GM12878 (cell line): ENCODE measurements around the gene ANKRD66. TPM values are rescaled to one million over a fixed set of nuclear protein-coding genes. Genes with fewer than 3 reads are reported as not detected.
"Not testable (repeated sequence)": the region's sequence is repeated elsewhere in the genome, so short reads cannot be mapped to it uniquely, and the experiment has no call there.

Experiments used
- ATAC-seq: fragments of 200-7000 bp; cut with Tn5 transposase; 3 replicates; pipeline ENCODE4 v1.9.1; 2020; ENCODE audit warnings: mild to moderate bottlenecking, moderate library complexity
- BruUV-seq: library from RNA; stranded (reverse); fragments of 400-500 nt; replicated peaks from 2 replicates; lab custom pipeline; 2021; lab: Mats Ljungman, UMichigan
- CTCF ChIA-PET: fragments of 300-600 bp; sonication (Branson Sonifier 250); formaldehyde crosslinking; extraction: SDS; loops from one replicate; lab custom pipeline; 2021; ENCODE audit warnings: inconsistent platforms; lab: Yijun Ruan, JAX
- POLR2A ChIA-PET: fragments of 350-600 bp; formaldehyde crosslinking; extraction: SDS; loops from one replicate; lab custom pipeline; 2021; ENCODE audit warnings: inconsistent platforms; lab: Charles Lee
- RAD21 ChIA-PET: fragments of 300-600 bp; sonication (Branson Sonifier 250); formaldehyde crosslinking; loops from one replicate; lab custom pipeline; 2023; ENCODE audit warnings: antibody characterized with exemption; ENCODE audit not compliant: unreplicated experiment; lab: Charles Lee
- SMC1A ChIA-PET: fragments of 300-600 bp; sonication (Branson Sonifier 250); formaldehyde crosslinking; loops from one replicate; lab custom pipeline; 2023; ENCODE audit not compliant: unreplicated experiment, uncharacterized antibody; lab: Charles Lee
- DNase-seq: peaks from one replicate; pipeline ENCODE4 v3.0.0-alpha.2; 2011; ENCODE audit warnings: low read depth, low spot score
- FAIRE-seq: peaks from 3 replicates; lab custom pipeline; 2011; peaks lifted over from hg19 to GRCh38; lab: Jason Lieb, UNC
- H2AFZ ChIP-seq: 2 replicates; pipeline ENCODE4 v1.6.0; 2011; ENCODE audit warnings: low read depth, low read length, control low read depth; ENCODE audit not compliant: control insufficient read depth
- H3K27ac ChIP-seq: 2 replicates; pipeline ENCODE4 v1.5.1; 2011; ENCODE audit warnings: control low read depth; ENCODE audit not compliant: control insufficient read depth, insufficient read depth
- H3K27me3 ChIP-seq, 2 experiments: replicated peaks in 1 of 2; 2 replicates each; pipeline versions ENCODE4 v1.6.0 to v1.6.1; 2011; ENCODE audit warnings: low read length in 1 of 2; ENCODE audit not compliant: control insufficient read depth in 2 of 2, insufficient read depth in 2 of 2
- H3K36me3 ChIP-seq, 2 experiments: 2 replicates each; pipeline ENCODE4 v1.5.1; 2011; ENCODE audit warnings: low read length in 1 of 2; ENCODE audit not compliant: control insufficient read depth in 2 of 2, insufficient read depth in 2 of 2
- H3K4me1 ChIP-seq: 2 replicates; pipeline ENCODE4 v1.6.1; 2011; ENCODE audit warnings: mild to moderate bottlenecking, low read length, moderate library complexity, mixed read lengths; ENCODE audit not compliant: control insufficient read depth, insufficient read depth
- H3K4me2 ChIP-seq: 2 replicates; pipeline ENCODE4 v1.6.0; 2011; ENCODE audit warnings: control low read depth; ENCODE audit not compliant: control insufficient read depth, insufficient read depth
- H3K4me3 ChIP-seq: fragments of 200-600 bp; sonication (generic); 2 replicates; pipeline ENCODE4 v1.5.1; 2016
- H3K79me2 ChIP-seq: 2 replicates; pipeline ENCODE4 v1.6.0; 2011; ENCODE audit warnings: low read length; ENCODE audit not compliant: control insufficient read depth, insufficient read depth
- H3K9ac ChIP-seq: 2 replicates; pipeline ENCODE4 v1.8.0; 2011; ENCODE audit warnings: low read length, control low read depth, mixed read lengths; ENCODE audit not compliant: control insufficient read depth, insufficient read depth
- H3K9me3 ChIP-seq: replicated peaks from 3 replicates; pipeline ENCODE4 v1.5.1; 2011; ENCODE audit warnings: mild to moderate bottlenecking, low read length; ENCODE audit not compliant: control insufficient read depth, insufficient read depth
- H4K20me1 ChIP-seq: 2 replicates; pipeline ENCODE4 v1.6.0; 2011; ENCODE audit not compliant: control insufficient read depth, insufficient read depth
- BRCA1 ChIP-seq: IDR thresholded peaks from 2 replicates; pipeline ENCODE4 v1.6.1; 2011; ENCODE audit warnings: low read depth, low read length, improper control_type of control experiment
- ESRRA ChIP-seq: IDR thresholded peaks from 2 replicates; pipeline ENCODE4 v1.6.1; 2012; ENCODE audit warnings: mild to moderate bottlenecking, low read length, improper control_type of control experiment
- IRF4 ChIP-seq: IDR thresholded peaks from 2 replicates; pipeline ENCODE4 v1.6.1; 2011; ENCODE audit warnings: low read depth, low read length
- RAD51 ChIP-seq: fragments of 450-650 bp; IDR thresholded peaks from 2 replicates; pipeline ENCODE4 v1.6.1; 2016; ENCODE audit warnings: moderate library complexity, mild to moderate bottlenecking, inconsistent platforms
- TARDBP ChIP-seq: IDR thresholded peaks from 2 replicates; pipeline ENCODE4 v1.6.1; 2016; ENCODE audit warnings: borderline replicate concordance
- ZNF24 ChIP-seq: fragments of 450-650 bp; IDR thresholded peaks from 2 replicates; pipeline ENCODE4 v1.6.1; 2017; ENCODE audit warnings: antibody characterized with exemption, mild to moderate bottlenecking
- ZNF622 ChIP-seq: fragments of 450-650 bp; IDR thresholded peaks from 2 replicates; pipeline ENCODE4 v1.6.1; 2017; ENCODE audit warnings: mild to moderate bottlenecking, inconsistent platforms
- WGBS: methylation state at CpG from one replicate; pipeline ENCODE4 v1.1.6; 2016; ENCODE audit warnings: low lambda C conversion rate; ENCODE audit not compliant: insufficient replicate concordance, insufficient coverage; ENCODE audit errors: missing lambda C conversion rate; 5-methylcytosine and 5-hydroxymethylcytosine counted together
- in situ Hi-C: fragments of 300-500 bp; cut with MboI; formaldehyde crosslinking; loops from 9 replicates; pipeline ENCODE4 v1.14.3; 2018; ENCODE audit warnings: mixed read lengths
- intact Hi-C: fragments of 100-400 bp; cut with micrococcal nuclease; formaldehyde crosslinking; loops from one replicate; pipeline ENCODE4 v1.14.2; 2022; ENCODE audit not compliant: unreplicated experiment
- polyA plus RNA-seq, 11 experiments: library from polyadenylated mRNA; depleted of rRNA in 4 of 11; unstranded in 6 of 11; stranded (reverse) in 5 of 11; fragments of >200 nt; fragmentation: Nextera tagmentation in 4 of 11; fragmentation: Illumina TruSeq in 1 of 11; extraction: Ambion mirVana in 4 of 11; extraction: Trizol in 1 of 11; gene quantifications; 1 replicate in 1 of 11; 2 replicates in 10 of 11; pipeline versions ENCODE4 v1.2.1 to v1.2.3, GENCODE V29; 2011 to 2016; ENCODE audit warnings: inconsistent platforms in 2 of 11, missing spikeins in 2 of 11, low read depth in 1 of 11
- total RNA-seq, 4 experiments: library from RNA; depleted of rRNA in 3 of 4; stranded (reverse); fragments of >200 nt in 3 of 4; fragmentation: Illumina TruSeq in 1 of 4; extraction: Trizol in 1 of 4; gene quantifications; 2 replicates each; pipeline versions ENCODE4 v1.2.1 to v1.2.3, GENCODE V29; 2013 to 2021
- TF ChIP-seq, protein P1 (sequence below): fragments of 450-650 bp; IDR thresholded peaks from 2 replicates; pipeline ENCODE4 v1.6.1; 2018; ENCODE audit warnings: mild to moderate bottlenecking, low read depth, moderate library complexity; ENCODE audit not compliant: partially characterized antibody
- TF ChIP-seq, protein P2 (sequence below): IDR thresholded peaks from 2 replicates; pipeline ENCODE4 v1.6.1; 2012; ENCODE audit warnings: improper control_type of control experiment, low read depth, low read length; ENCODE audit not compliant: insufficient replicate concordance

The ANKRD66 gene
- total and polyA plus RNA-seq, 10 of the 15 experiments (the other 5 are each of a cell fraction or from before 2014, with no cell fraction given) = not detected

DNA sequence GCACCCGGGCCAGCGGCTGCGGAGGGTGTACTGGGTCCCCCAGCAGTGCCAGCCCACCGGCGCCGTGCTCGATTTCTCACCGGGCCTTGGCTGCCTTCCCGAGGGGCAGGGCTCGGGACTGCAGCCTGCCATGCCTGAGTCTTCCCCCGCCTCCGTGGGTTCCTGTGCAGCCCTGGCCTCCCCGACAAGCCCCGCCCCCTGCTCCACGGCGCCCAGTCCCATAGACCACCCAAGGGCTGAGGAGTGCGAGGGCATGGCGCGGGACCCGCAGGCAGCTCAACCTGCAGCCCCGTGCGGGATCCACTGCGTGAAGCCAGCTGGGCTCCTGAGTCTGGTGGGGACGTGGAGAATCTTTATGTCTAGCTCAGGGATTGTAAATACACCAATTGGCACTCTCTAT, 28.0 kb downstream of the ANKRD66 start:
- SMC1A ChIA-PET, H3K9me3 ChIP-seq, H3K4me2 ChIP-seq, H3K9ac ChIP-seq, CTCF ChIA-PET, H3K4me3 ChIP-seq, H3K36me3 ChIP-seq, RAD21 ChIA-PET, intact Hi-C loops, FAIRE-seq, H2AFZ ChIP-seq, H3K27ac ChIP-seq, H3K27me3 ChIP-seq, BruUV-seq, H3K4me1 ChIP-seq, H4K20me1 ChIP-seq, H3K79me2 ChIP-seq, ATAC-seq, POLR2A ChIA-PET, DNase-seq: not testable (repeated sequence)
- WGBS = 73% methylated on average over 5 of the region's 24 CpGs
- in situ Hi-C loops = loop anchor here (10.0 kb wide), 1 partner anchor 350 kb away; no protein-coding TSS in a partner anchor

DNA sequence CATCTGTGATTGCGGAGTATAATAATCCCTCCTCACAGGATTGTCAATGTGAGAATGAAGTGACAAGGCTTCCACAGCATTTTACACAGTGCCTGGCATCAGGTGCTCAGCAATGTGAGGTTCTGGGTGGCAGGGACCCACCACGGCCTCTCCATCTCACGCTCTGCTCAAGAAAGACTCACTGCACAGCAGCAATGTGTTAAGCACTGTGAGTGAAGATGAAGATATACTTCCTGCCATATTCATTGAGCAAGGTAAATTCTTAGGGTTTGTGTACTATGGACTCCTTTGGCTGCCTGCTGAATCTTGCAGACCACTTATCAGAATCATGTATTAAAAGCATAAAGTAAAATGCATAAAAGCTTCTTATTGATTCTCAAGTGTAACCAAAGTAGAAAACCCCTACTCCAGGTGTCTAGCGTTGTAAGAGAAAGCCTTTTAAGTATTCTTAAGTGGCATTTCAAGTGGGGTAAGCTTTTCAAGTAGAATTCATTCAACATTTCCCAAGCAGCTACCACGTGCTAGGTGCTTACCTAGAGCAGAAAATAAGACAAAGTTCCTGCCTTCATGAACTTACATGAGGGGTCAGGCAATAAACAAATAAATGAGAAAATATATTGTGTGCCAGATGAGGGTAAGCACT, 29.5 kb downstream of the ANKRD66 start:
- SMC1A ChIA-PET = no interaction called here
- intact Hi-C loops (no loop called here), in situ Hi-C loops (loop anchor here (10.0 kb wide), 1 partner anchor 351 kb away; no protein-coding TSS in a partner anchor)
- CTCF ChIA-PET = no interaction called here
- H3K9ac ChIP-seq = no peak overlapping the region
- H3K79me2 ChIP-seq = no peaks in the 10 kb centered on the region
- no peaks in the 10 kb centered on the region for H3K27me3 ChIP-seq
- H3K9me3 ChIP-seq = no peaks in the 10 kb centered on the region
- FAIRE-seq (no peak), ATAC-seq (no peak), DNase-seq (no peak)
- BruUV-seq = no TSS peak
- WGBS = 35% methylated on average over 5 of the region's 5 CpGs
- H3K4me3 ChIP-seq = no peak overlapping the region
- H3K36me3 ChIP-seq = no peaks in the 10 kb centered on the region
- H3K4me1 ChIP-seq = no peaks in the 10 kb centered on the region
- H4K20me1 ChIP-seq = no peaks in the 10 kb centered on the region
- POLR2A ChIA-PET = no interaction called here
- H3K4me2 ChIP-seq = no peak overlapping the region
- no peak overlapping the region for H2AFZ ChIP-seq
- no peak overlapping the region for H3K27ac ChIP-seq
- RAD21 ChIA-PET = no interaction called here
- TF ChIP-seq RAD51 (no peak), TARDBP (no peak), ZNF622 (no peak), BRCA1 (no peak), ZNF24 (no peak), IRF4 (no peak), ESRRA (no peak)
- TF ChIP-seq, protein P1, sequence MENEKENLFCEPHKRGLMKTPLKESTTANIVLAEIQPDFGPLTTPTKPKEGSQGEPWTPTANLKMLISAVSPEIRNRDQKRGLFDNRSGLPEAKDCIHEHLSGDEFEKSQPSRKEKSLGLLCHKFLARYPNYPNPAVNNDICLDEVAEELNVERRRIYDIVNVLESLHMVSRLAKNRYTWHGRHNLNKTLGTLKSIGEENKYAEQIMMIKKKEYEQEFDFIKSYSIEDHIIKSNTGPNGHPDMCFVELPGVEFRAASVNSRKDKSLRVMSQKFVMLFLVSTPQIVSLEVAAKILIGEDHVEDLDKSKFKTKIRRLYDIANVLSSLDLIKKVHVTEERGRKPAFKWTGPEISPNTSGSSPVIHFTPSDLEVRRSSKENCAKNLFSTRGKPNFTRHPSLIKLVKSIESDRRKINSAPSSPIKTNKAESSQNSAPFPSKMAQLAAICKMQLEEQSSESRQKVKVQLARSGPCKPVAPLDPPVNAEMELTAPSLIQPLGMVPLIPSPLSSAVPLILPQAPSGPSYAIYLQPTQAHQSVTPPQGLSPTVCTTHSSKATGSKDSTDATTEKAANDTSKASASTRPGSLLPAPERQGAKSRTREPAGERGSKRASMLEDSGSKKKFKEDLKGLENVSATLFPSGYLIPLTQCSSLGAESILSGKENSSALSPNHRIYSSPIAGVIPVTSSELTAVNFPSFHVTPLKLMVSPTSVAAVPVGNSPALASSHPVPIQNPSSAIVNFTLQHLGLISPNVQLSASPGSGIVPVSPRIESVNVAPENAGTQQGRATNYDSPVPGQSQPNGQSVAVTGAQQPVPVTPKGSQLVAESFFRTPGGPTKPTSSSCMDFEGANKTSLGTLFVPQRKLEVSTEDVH = no peak
- TF ChIP-seq, protein P2, sequence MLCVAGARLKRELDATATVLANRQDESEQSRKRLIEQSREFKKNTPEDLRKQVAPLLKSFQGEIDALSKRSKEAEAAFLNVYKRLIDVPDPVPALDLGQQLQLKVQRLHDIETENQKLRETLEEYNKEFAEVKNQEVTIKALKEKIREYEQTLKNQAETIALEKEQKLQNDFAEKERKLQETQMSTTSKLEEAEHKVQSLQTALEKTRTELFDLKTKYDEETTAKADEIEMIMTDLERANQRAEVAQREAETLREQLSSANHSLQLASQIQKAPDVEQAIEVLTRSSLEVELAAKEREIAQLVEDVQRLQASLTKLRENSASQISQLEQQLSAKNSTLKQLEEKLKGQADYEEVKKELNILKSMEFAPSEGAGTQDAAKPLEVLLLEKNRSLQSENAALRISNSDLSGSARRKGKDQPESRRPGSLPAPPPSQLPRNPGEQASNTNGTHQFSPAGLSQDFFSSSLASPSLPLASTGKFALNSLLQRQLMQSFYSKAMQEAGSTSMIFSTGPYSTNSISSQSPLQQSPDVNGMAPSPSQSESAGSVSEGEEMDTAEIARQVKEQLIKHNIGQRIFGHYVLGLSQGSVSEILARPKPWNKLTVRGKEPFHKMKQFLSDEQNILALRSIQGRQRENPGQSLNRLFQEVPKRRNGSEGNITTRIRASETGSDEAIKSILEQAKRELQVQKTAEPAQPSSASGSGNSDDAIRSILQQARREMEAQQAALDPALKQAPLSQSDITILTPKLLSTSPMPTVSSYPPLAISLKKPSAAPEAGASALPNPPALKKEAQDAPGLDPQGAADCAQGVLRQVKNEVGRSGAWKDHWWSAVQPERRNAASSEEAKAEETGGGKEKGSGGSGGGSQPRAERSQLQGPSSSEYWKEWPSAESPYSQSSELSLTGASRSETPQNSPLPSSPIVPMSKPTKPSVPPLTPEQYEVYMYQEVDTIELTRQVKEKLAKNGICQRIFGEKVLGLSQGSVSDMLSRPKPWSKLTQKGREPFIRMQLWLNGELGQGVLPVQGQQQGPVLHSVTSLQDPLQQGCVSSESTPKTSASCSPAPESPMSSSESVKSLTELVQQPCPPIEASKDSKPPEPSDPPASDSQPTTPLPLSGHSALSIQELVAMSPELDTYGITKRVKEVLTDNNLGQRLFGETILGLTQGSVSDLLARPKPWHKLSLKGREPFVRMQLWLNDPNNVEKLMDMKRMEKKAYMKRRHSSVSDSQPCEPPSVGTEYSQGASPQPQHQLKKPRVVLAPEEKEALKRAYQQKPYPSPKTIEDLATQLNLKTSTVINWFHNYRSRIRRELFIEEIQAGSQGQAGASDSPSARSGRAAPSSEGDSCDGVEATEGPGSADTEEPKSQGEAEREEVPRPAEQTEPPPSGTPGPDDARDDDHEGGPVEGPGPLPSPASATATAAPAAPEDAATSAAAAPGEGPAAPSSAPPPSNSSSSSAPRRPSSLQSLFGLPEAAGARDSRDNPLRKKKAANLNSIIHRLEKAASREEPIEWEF = no peak
